ENCODE measurements around the gene SULT1A3. TPM values are rescaled to one million over a fixed set of nuclear protein-coding genes. Genes with fewer than 3 reads are reported as not detected.
"Not testable (repeated sequence)": the region's sequence is repeated elsewhere in the genome, so short reads cannot be mapped to it uniquely, and the experiment has no call there.

The SULT1A3 gene
- total RNA-seq (3.7 and 4.2 TPM in 2 replicates), polyA plus RNA-seq (7.7 and 17.1 TPM in 2 replicates)

GRCh38 chr16:30199049-30199448, at the start of gene SULT1A3:
SULT1A3 (plus strand) TSS chr16:30199255; CDS start chr16:30200729, 1,474 bp downstream.
- not testable (repeated sequence) for H3K9me3 ChIP-seq (ENCODE audit: low read depth); H3K36me3 ChIP-seq

GRCh38 chr16:30151091-30151490, 48.0 kb upstream of the SULT1A3 start:
- Histone ChIP-seq H3K4me1 (ENCODE audit: low read depth) (no peaks in the 10 kb centered on the region), H3K4me3 (no peak overlapping the region), H3K27me3 (no peaks in the 10 kb centered on the region), H3K9me3 (ENCODE audit: low read depth) (no peaks in the 10 kb centered on the region), H3K27ac (no peak overlapping the region), H3K36me3 (no peaks in the 10 kb centered on the region)
- TF ChIP-seq, protein P1, sequence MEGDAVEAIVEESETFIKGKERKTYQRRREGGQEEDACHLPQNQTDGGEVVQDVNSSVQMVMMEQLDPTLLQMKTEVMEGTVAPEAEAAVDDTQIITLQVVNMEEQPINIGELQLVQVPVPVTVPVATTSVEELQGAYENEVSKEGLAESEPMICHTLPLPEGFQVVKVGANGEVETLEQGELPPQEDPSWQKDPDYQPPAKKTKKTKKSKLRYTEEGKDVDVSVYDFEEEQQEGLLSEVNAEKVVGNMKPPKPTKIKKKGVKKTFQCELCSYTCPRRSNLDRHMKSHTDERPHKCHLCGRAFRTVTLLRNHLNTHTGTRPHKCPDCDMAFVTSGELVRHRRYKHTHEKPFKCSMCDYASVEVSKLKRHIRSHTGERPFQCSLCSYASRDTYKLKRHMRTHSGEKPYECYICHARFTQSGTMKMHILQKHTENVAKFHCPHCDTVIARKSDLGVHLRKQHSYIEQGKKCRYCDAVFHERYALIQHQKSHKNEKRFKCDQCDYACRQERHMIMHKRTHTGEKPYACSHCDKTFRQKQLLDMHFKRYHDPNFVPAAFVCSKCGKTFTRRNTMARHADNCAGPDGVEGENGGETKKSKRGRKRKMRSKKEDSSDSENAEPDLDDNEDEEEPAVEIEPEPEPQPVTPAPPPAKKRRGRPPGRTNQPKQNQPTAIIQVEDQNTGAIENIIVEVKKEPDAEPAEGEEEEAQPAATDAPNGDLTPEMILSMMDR (IDR thresholded peaks at IDR 0.05; ENCODE audit: low read depth, low read length), result no peak
- DNase-seq (ENCODE audit: low read depth in 1 of 2, low spot score in 1 of 2), result no peak

More at GRCh38 chr16:30199049-30199448, at the start of gene SULT1A3:
- not testable (repeated sequence) for H3K4me1 ChIP-seq (ENCODE audit: low read depth); DNase-seq (ENCODE audit: low read depth in 1 of 2, low spot score in 1 of 2); H3K27me3 ChIP-seq; H3K4me3 ChIP-seq; H3K27ac ChIP-seq

DNA sequence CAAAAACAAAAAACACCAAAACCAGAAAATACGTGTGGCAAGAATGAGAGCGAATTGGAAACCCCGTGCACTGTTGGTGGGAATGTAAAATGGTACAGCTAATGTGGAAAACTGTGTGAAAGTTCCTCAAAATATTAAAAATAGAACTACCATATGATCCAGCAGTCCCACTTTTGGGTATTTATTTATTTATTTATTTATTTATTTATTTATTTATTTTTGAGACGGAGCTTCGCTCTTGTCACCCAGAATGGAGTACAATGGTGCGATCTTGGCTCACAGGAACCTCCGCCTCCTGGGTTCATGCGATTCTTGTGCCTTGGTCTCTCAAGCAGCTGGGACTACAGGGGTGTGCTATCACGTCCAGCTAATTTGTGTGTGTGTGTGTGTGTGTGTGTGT, 46.5 kb upstream of the SULT1A3 start:
- Histone ChIP-seq H3K27ac (no peak overlapping the region), H3K4me1 (ENCODE audit: low read depth) (no peaks in the 10 kb centered on the region), H3K4me3 (no peak overlapping the region), H3K36me3 (no peaks in the 10 kb centered on the region), H3K9me3 (ENCODE audit: low read depth) (no peaks in the 10 kb centered on the region), H3K27me3 (no peaks in the 10 kb centered on the region)
- DNase-seq (ENCODE audit: low read depth in 1 of 2, low spot score in 1 of 2), result no peak
- TF ChIP-seq, protein P1 (IDR thresholded peaks at IDR 0.05; ENCODE audit: low read depth, low read length), result no peak

DNA sequence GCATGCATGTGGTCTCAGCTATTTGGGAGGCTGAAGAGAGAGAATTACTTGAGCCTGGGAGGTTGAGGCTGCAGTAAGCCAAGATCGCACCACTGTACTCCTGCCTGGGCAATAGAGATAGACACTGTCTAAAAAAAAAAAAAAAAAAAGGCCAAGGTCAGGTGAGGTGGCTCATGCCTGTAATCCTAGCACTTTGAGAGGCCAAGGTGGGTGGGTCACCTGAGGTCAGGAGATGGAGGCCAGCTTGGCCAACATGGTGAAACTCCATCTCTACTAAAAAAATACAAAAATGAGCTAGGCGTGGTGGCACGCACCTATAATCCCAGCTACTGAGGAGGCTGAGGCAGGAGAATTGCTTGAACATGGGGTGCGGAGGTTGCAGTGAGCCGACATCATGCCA, 43.9 kb upstream of the SULT1A3 start:
- no peak for DNase-seq (ENCODE audit: low read depth in 1 of 2, low spot score in 1 of 2)
- Histone ChIP-seq H3K9me3 (ENCODE audit: low read depth) (no peaks in the 10 kb centered on the region), H3K27ac (no peak overlapping the region), H3K4me1 (ENCODE audit: low read depth) (no peaks in the 10 kb centered on the region), H3K27me3 (no peaks in the 10 kb centered on the region), H3K36me3 (no peaks in the 10 kb centered on the region), H3K4me3 (no peak overlapping the region)
- TF ChIP-seq, protein P1 (IDR thresholded peaks at IDR 0.05; ENCODE audit: low read depth, low read length), result no peak

- Histone ChIP-seq H3K4me3 (no peak overlapping the region), H3K4me1 (ENCODE audit: low read depth) (no peaks in the 10 kb centered on the region), H3K27ac (no peak overlapping the region), H3K27me3 (no peaks in the 10 kb centered on the region), H3K9me3 (ENCODE audit: low read depth) (no peaks in the 10 kb centered on the region), H3K36me3 (no peaks in the 10 kb centered on the region)
- TF ChIP-seq, protein P1 (IDR thresholded peaks at IDR 0.05; ENCODE audit: low read depth, low read length), result no peak
- no peak for DNase-seq (ENCODE audit: low read depth in 1 of 2, low spot score in 1 of 2)
These were observed 41.8 kb upstream of the SULT1A3 start for GRCh38 chr16:30157214-30157613.

DNA sequence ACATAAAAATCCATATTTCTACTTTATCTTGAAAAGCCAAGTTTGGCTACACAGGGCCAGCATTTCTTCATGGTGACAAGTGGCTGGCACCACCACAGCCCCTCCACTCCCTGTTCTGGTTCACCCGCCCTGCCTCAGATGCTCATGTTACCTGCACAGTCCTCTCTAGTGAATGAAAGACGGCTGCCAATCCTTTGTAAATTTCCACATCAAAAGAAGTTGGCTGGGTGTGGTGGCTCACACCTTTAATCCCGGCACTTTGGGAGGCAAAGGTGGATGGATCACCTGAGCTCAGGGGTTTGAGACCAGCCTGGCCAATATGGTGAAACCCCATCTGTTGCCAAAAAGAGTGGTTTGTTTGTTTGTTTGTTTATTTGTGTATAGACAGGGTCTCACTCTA, 35.5 kb upstream of the SULT1A3 start:
- H3K9me3 ChIP-seq (ENCODE audit: low read depth), result no peaks in the 10 kb centered on the region
- H3K27ac ChIP-seq, result no peak overlapping the region
- no peak overlapping the region for H3K4me3 ChIP-seq
- TF ChIP-seq, protein P1 (IDR thresholded peaks at IDR 0.05; ENCODE audit: low read depth, low read length), result no peak
- DNase-seq (ENCODE audit: low read depth in 1 of 2, low spot score in 1 of 2), result no peak
- no peaks in the 10 kb centered on the region for H3K4me1 ChIP-seq (ENCODE audit: low read depth)
- H3K27me3 ChIP-seq, result no peaks in the 10 kb centered on the region
- H3K36me3 ChIP-seq, result no peaks in the 10 kb centered on the region

All from cardiac muscle cell (in vitro differentiated cells and primary cell).